DMS153 treated with DMSO at 0.1 percent for 48 hours (cell line): ENCODE data around the gene NSD1.

Source experiments
- DNase-seq: peaks from one replicate; lab custom pipeline; 2025; ENCODE audit not compliant: unreplicated experiment; lab: John Stamatoyannopoulos, UW

Gene NSD1

GRCh38 chr5:177133096-177133852, at the start of gene NSD1:
Gene NSD1, plus strand, starts transcription at chr5:177133773. Its CDS starts 1,331 bp downstream, at chr5:177135104.
- peak; percentile 21 for DNase-seq

- no peak for DNase-seq
Measured at GRCh38 chr5:177084175-177084574, 49.4 kb upstream of the NSD1 start.

- DNase-seq, result no peak
Measured at GRCh38 chr5:177085985-177086653, 47.5 kb upstream of the NSD1 start.

- no peak for DNase-seq
Measured at GRCh38 chr5:177086654-177087397, 46.7 kb upstream of the NSD1 start, which contains the start of gene FGFR4. Gene FGFR4, plus strand, starts transcription at chr5:177086915. Its CDS starts 2,688 bp downstream, at chr5:177089603.

GRCh38 chr5:177087398-177088005, 46.1 kb upstream of the NSD1 start:
- DNase-seq, result no peak

GRCh38 chr5:177089127-177089526, 44.4 kb upstream of the NSD1 start:
- DNase-seq, result no peak

GRCh38 chr5:177089825-177090641, 43.5 kb upstream of the NSD1 start:
- DNase-seq, result no peak

- no peak for DNase-seq
Measured at GRCh38 chr5:177090813-177091212, 42.8 kb upstream of the NSD1 start.

GRCh38 chr5:177091232-177091631, 42.3 kb upstream of the NSD1 start:
- DNase-seq, result no peak

GRCh38 chr5:177092178-177093081, 41.1 kb upstream of the NSD1 start:
- no peak for DNase-seq

- DNase-seq, result no peak
Measured at GRCh38 chr5:177093082-177093712, 40.4 kb upstream of the NSD1 start.

GRCh38 chr5:177093803-177094202, 39.8 kb upstream of the NSD1 start:
- no peak for DNase-seq

GRCh38 chr5:177094224-177095087, 39.1 kb upstream of the NSD1 start:
- no peak for DNase-seq

- no peak for DNase-seq
Measured at GRCh38 chr5:177095088-177095669, 38.4 kb upstream of the NSD1 start.

- no peak for DNase-seq
Measured at GRCh38 chr5:177096162-177097015, 37.2 kb upstream of the NSD1 start.
